Mononuclear cell (primary cell): ENCODE measurements around the gene ANXA11. TPM values are rescaled to one million over a fixed set of nuclear protein-coding genes. Genes with fewer than 3 reads are reported as not detected.
"Not testable (repeated sequence)": the region's sequence is repeated elsewhere in the genome, so short reads cannot be mapped to it uniquely, and the experiment has no call there.

ENCODE experiments used
- H3K27me3 ChIP-seq: 2 replicates; pipeline ENCODE4 v1.6.0; 2011; ENCODE audit warnings: low read length, control low read depth; ENCODE audit not compliant: insufficient read depth
- H3K4me1 ChIP-seq: 2 replicates; pipeline ENCODE4 v1.5.1; 2011; ENCODE audit warnings: mild to moderate bottlenecking, low read length, control low read depth; ENCODE audit not compliant: insufficient read depth
- H3K4me3 ChIP-seq: 2 replicates; pipeline ENCODE4 v1.5.1; 2011; ENCODE audit warnings: mild to moderate bottlenecking, low read length, moderate library complexity
- H3K9me3 ChIP-seq: 2 replicates; pipeline ENCODE4 v1.5.1; 2011; ENCODE audit warnings: low read depth, mild to moderate bottlenecking, control low read depth, low read length
- total RNA-seq: library from RNA; depleted of rRNA; stranded (reverse); fragments of >200 nt; gene quantifications from one replicate; pipeline ENCODE4 v1.2.3, GENCODE V29; 2012

Gene ANXA11
- total RNA-seq, 1 donor: 61.6 TPM

DNA sequence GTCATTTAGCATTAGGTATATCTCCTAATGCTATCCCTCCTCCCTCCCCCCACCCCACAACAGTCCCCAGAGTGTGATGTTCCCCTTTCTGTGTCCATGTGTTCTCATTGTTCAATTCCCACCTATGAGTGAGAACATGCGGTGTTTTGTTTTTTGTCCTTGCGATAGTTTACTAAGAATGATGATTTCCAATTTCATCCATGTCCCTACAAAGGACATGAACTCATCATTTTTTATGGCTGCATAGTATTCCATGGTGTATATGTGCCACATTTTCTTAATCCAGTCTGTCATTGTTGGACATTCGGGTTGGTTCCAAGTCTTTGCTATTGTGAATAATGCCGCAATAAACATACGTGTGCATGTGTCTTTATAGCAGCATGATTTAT, 17.7 kb upstream of the ANXA11 start:
- not testable (repeated sequence) for H3K27me3 ChIP-seq, H3K4me1 ChIP-seq, H3K4me3 ChIP-seq, H3K9me3 ChIP-seq

DNA sequence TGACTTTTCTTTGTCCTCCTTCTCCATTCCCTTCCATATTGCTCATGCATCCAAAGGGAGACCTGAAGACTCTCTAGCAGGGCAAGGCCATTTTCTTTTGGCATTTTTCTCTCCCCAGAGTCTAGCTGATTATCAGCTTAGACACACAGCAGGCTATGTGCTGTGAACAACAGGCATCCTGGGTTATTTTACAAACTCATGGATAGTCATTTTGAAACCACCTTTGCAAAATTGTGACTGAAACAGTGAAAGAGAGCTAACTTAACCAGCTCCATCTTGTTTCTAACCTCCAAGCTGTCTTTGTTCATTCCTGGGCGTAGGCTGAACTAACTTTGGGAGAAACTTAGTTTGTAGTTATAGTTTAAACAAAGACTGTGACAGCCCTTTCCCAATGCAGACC, 13.5 kb upstream of the ANXA11 start:
- not testable (repeated sequence) for H3K27me3 ChIP-seq, H3K4me1 ChIP-seq, H3K9me3 ChIP-seq, H3K4me3 ChIP-seq

DNA sequence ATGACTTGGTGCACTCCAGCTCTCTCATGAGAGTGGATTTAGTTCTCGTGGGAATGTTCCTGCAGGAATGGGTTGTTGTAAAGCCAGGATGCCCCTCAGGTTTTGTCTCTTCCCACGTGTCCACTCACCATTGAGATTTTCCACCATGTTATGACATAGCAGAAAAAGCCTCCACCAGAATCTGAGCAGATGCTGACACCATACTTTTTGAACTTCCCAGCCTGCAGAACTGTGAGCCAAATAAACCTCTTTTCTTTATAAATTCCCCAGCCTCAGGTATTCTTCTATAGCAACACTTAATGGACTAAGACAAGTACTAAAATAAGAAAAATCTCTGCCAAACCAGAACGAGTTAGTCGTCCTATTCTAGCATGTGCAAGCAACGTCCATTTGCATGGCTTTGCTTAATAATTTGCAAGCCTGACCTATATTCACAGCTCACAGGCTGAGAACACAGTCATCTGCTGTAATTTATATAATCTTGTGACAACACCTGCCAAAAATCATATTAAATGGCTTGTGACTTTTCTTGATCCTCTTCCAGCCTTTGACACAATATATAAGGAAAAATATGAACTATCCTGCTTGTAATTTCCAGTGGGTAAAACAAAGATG, 9.1 kb upstream of the ANXA11 start:
- not testable (repeated sequence) for H3K27me3 ChIP-seq, H3K4me3 ChIP-seq, H3K9me3 ChIP-seq, H3K4me1 ChIP-seq

DNA sequence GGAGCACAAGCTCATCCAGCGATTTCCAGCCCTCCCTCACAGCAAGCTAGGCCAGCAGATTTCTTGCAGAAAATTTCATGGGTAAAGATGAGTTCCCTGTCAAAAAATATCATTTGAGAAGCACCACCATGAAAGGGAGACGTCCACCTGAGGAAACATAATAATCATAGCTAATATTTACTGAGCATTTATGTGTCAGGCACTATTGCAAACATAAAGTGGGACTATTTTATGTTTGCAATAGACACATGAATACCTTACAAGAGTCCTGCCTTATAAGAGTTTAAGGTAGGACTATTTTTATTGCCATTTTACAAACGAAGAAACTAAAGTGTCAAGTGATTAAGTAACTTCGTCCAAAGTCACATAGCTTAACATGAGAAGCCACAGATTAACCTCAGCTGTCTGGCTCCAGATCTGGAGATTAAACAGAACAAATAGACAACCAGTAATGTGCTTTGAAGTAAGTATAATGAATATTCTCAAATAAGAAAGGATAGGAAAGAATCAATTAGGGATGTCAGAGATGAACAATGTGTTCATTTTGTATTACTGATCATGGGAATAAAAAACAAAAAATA, 7.3 kb upstream of the ANXA11 start:
- not testable (repeated sequence) for H3K27me3 ChIP-seq, H3K9me3 ChIP-seq, H3K4me1 ChIP-seq, H3K4me3 ChIP-seq

DNA sequence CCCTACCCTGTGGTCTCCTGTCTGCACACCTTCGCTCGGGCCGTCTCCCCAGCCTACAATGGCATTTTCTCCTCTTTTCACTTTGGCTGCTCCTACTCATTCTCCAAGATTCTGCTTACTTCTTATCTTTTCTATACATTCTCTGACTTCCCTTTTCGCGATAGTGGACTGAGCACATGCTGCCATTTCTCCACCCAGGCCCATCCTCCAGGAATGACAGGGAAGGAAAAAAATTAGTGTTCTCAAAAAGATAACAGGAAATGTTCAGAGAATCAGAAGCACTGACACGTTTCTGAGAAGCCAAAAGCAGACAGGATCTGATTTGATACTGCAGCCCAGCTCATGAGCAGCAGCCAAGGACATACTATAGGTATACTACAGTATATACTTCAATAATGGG, 6.4 kb upstream of the ANXA11 start:
- H3K4me3 ChIP-seq: no peak overlapping the region
- no peaks in the 10 kb centered on the region for H3K4me1 ChIP-seq
- H3K9me3 ChIP-seq: no peaks in the 10 kb centered on the region

DNA sequence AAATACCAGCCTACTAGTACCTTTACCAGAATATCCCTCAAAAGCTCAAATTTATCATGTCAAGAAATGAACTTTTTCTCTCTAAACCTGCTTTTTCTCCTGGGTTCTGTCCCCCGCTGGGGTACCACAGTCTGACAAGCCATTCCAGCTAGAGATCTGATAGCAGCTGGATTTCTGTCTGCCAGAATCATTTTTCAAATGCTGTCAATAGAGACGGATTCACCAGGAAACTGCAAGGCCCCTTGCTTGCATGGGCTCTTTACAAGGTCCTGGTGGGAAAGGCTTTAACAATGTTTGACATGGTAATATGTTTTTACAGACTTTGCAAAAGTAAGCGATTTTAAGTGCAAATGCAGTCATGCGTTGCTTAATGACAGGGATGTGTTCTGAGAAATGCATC, 4.9 kb upstream of the ANXA11 start:
- Histone ChIP-seq H3K4me1 (peaks cover 11% of the 10 kb centered on the region), H3K9me3 (no peaks in the 10 kb centered on the region), H3K4me3 (no peak overlapping the region), H3K27me3 (no peaks in the 10 kb centered on the region)

More for the DNA sequence above, 6.4 kb upstream of the ANXA11 start:
- H3K27me3 ChIP-seq: no peaks in the 10 kb centered on the region

DNA sequence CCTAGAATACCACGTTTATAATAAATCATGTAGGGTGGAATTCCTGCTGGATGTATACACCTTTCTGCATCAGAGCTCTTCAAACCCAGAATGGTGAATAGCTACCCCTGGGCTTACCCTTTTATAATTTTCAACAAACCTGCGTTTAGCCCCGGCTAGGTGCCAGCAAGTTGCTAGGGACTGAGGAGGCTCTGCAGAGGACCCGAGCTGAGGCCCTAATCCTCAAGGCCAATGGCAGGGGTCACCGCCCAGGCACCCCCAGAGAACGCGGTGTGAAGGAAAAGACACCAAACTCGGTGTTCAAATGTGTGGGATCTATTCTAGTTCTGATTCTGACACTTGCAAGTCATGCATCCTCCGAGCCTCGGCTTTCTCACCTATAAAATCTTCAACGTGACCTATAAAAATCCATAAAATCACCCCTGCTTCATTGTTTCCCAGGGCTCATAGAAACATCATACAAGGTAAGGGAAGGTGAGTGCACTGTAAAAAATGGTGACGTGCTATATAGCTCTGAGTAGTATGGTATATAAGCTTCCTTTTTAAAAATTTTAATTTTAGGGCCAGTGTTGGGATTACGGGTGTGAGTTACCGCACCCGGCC, 2.5 kb upstream of the ANXA11 start:
- peaks cover 30% of the 10 kb centered on the region for H3K4me1 ChIP-seq
- H3K27me3 ChIP-seq: no peaks in the 10 kb centered on the region
- no peak overlapping the region for H3K4me3 ChIP-seq
- no peaks in the 10 kb centered on the region for H3K9me3 ChIP-seq

DNA sequence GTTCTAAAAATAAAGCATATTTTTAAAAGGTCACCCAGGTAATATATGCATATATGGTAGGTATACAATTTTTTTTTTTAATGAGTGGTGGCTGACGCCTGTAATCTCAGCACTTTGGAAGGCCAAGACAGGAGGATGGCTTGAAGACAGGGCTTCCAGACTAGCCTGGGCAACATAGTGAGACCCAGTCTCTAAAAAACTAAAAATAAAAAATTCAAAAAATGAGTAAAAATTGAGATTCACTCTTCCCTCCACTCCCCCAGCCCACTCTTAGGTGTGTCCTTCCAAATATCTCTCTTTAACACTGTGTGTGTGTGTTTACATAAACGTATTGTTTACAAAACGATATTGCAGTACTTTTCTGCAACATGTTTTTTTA, 929 bp upstream of the ANXA11 start:
- Histone ChIP-seq H3K4me3 (no peak overlapping the region), H3K4me1 (peaks cover 46% of the 10 kb centered on the region), H3K9me3 (no peaks in the 10 kb centered on the region), H3K27me3 (no peaks in the 10 kb centered on the region)

DNA sequence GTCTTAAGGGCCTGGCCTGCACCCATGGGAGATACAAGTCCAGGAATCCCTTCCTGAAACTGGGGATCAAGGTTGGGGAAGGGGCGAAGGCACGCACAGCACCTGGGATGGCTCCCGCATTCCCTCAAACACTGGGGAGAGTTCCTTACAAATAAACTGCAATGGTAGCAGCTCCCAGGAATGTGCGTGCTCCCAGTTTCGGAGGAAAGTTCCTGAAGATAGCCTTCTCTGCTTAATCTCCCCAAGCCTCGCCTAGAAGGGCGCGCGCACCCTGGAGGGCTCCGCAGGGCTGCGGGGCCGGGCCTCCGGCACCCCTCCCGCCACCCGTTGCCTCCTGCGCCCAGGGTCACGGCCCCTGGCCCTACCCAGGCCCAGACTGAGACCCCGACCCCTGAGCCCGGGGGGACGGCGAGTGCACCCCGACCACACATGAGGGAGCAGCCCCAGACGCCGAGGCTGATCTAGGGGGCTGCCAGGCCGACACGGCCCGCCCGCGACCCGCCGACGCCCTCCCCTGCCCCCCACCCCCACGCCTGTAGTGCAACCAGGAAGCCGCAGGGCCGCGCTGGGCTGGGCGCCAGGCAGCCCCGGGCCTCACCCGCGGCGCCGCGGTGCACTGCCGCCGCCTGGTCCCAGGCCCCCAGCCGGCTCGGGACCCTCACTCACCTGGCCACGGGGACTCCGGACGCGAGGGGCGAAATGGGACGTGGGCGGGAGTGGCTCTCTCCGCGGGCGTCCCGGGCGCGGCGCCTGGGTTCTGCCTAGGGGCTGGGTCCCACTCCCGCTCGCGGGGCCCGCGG, 460 bp downstream of the ANXA11 start:
- Histone ChIP-seq H3K4me3 (peak overlapping the region; percentile 80), H3K9me3 (no peaks in the 10 kb centered on the region), H3K4me1 (peaks cover 60% of the 10 kb centered on the region), H3K27me3 (no peaks in the 10 kb centered on the region)

DNA sequence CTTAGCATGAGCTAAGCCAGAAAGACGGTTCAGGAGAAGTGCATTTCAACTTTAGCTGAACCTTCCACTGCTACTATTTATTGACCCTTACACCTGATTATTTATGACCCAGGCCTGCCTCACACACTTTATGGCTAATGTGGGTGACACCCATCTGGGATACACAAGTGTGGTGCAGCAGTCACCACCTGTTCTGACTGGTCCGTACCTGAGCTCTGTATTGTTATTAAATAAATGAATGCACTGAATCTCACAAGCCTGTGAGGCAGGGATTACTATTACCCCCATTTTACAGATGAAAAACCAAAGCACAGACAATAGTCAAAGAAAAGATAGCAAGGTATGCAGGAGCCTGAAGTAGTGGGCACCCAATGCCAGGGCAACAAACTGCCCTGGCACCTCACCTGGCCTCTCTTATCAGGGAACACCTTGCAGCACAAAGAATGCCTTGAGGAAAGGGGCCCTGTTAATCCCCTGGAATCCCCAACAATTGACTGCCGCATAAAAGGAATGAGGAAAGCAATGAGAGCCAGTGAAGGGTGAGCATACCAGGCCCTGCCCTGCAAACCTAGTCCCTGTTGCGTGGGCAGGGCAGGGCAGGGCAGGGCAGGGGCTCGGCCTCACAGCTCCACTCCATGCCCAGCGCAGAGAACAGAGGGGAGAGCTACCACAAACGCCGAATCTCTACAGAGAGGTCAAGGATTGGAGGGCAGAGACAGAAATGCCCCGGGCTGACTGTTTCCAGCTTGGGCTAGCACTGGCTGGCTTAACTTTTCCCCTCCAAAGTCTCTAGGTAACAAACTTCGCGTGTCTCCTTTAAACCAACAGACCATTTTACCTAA, 1.3 kb downstream of the ANXA11 start:
- Histone ChIP-seq H3K4me3 (peak overlapping the region; percentile 80), H3K27me3 (no peaks in the 10 kb centered on the region), H3K4me1 (peaks cover 68% of the 10 kb centered on the region), H3K9me3 (no peaks in the 10 kb centered on the region)

DNA sequence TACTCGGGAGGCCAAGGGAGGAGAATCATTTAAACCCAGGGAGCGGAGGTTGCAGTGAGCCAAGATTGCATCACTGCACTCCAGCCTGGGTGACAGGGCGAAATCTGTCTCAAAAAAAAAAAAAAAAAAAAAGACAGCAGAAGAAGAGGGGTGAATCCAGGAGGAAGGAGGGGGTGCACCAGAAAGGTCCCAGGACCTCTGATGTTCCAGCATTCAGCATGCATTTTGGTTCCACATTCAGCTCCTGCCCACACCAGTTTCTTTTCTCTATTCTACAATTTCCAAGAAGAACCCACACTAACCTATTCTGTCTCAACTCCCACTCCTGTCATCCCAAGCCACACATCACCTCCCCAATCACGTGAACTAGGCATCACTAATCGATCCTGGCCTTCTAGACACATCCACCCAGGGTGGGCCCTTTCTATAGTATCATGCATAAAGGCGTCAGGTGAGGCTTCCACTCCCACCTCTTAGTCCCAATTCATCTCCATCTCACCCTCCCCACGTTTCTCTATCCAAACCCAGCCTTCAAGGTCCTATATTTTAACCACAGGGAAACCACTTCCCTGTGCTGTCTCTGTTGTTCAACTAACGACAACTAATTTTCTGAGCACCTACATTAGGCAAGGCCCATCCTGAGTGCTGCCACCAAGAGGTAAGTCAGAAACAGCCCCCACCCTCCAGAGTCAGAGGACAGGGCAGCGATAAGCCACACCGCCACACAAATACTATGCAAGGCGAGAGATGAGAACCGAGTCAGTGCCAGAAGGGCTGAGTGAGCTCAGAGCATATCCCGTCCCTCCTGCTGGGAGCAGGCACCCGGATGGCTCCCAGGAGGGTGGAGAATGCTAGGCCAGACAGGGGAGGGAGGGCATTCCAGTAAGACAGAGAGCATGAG, 2.2 kb downstream of the ANXA11 start:
- Histone ChIP-seq H3K27me3 (no peaks in the 10 kb centered on the region), H3K9me3 (no peaks in the 10 kb centered on the region), H3K4me1 (peaks cover 77% of the 10 kb centered on the region), H3K4me3 (peak overlapping the region; percentile 80)

DNA sequence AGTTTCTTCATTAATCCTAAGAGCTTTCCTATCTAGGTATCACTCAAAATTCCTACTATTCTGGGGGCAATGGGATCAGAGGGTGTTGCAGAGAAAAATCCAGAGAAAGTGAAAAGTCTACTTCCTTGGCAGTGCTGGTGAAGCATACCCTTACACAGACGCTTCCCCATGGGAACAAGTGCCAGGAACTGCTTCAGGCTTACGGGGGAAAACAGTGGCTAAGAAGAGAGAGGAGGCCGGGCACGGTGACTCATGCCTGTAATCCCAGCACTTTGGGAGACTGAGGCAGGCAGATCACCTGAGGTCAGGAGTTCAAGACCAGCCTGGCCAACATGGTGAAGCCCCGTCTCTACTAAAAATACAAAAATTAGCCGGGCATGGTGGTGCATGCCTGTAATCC, 2.8 kb downstream of the ANXA11 start:
- H3K27me3 ChIP-seq, H3K4me3 ChIP-seq: not testable (repeated sequence)

DNA sequence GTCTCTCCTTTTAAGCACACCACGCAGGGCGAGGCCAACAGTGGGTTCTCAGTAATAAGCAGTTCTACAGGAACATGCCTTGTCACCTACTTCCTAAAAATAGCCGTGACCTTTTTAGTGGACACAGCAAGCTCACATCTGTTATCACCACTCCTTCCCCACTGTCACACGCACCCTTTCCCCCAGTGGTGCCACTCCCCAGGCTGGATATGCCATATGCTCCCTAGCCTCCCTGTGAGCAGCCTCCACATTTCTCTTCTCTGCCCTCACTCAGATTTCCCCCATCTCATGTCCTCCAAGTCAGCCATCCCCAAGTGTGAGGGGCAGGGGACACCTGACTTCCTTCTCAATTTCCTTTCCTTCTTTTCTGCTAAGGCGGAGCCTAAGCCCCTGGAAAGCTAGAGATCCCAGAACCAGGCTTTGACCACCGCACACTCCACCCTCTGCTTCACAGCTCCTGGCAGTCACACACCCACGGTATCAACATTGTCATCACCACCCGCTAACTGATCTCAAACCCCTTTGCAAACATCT, 3.7 kb downstream of the ANXA11 start:
- Histone ChIP-seq H3K9me3 (no peaks in the 10 kb centered on the region), H3K4me1 (peaks cover 92% of the 10 kb centered on the region), H3K4me3 (no peak overlapping the region), H3K27me3 (no peaks in the 10 kb centered on the region)

More for the DNA sequence above, 2.8 kb downstream of the ANXA11 start:
- H3K4me1 ChIP-seq: peaks cover 83% of the 10 kb centered on the region
- H3K9me3 ChIP-seq: not testable (repeated sequence)

DNA sequence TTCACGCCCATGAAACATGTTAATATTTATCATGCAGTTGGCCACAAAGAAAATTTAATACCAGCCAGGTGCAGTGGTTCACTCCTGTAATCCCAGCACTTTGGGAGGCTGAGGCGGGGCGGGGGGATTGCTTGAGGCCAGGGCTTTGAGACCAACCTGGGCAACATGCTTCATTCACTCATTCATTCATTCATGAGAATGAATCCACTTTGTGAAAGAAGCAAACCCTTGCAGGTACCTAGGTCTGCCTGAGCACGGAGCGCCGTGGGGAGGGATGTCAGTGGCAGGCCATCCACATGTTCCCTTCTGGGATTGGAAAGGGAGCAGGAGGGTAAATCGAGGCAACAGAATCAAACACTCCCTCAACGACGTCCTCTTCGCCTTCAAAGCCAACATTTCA, 4.7 kb downstream of the ANXA11 start:
- H3K4me3 ChIP-seq: no peak overlapping the region
- H3K9me3 ChIP-seq: no peaks in the 10 kb centered on the region
- peaks cover 92% of the 10 kb centered on the region for H3K4me1 ChIP-seq
- no peaks in the 10 kb centered on the region for H3K27me3 ChIP-seq
